HCT116 (cell line): ENCODE measurements around the gene FAM136A.

ENCODE experiments used
- ATF3 ChIP-seq: IDR thresholded peaks from 2 replicates; pipeline ENCODE4 v1.6.1; 2012
- CEBPB ChIP-seq: IDR thresholded peaks from 2 replicates; pipeline ENCODE4 v1.6.1; 2012; ENCODE audit warnings: low read depth
- EZH2 ChIP-seq: fragments of 200-600 bp; sonication (generic); IDR thresholded peaks from 2 replicates; pipeline ENCODE4 v1.6.1; 2017; ENCODE audit warnings: antibody characterized with exemption, mixed run types
- EZH2phosphoT487 ChIP-seq: fragments of 200-600 bp; IDR thresholded peaks from 2 replicates; pipeline ENCODE4 v1.6.1; 2018; ENCODE audit warnings: antibody characterized with exemption, borderline replicate concordance
- MAX ChIP-seq: IDR thresholded peaks from 2 replicates; pipeline ENCODE4 v1.6.1; 2012
- POLR2A ChIP-seq: IDR thresholded peaks from 2 replicates; pipeline ENCODE4 v1.7.0; 2011; ENCODE audit warnings: borderline replicate concordance; ENCODE audit not compliant: insufficient read depth, insufficient read length; ENCODE audit errors: extremely low read depth
- POLR2AphosphoS5 ChIP-seq: IDR thresholded peaks from 2 replicates; pipeline ENCODE4 v1.6.1; 2011; ENCODE audit warnings: mild to moderate bottlenecking, low read depth, low read length, moderate library complexity
- RAD21 ChIP-seq: IDR thresholded peaks from 2 replicates; pipeline ENCODE4 v1.6.1; 2012; ENCODE audit warnings: low read depth, mild to moderate bottlenecking
- SIN3A ChIP-seq: IDR thresholded peaks from 2 replicates; pipeline ENCODE4 v1.6.1; 2012; ENCODE audit warnings: low read depth
- SP1 ChIP-seq: IDR thresholded peaks from 2 replicates; pipeline ENCODE4 v1.6.1; 2012; ENCODE audit warnings: low read depth
- YY1 ChIP-seq: IDR thresholded peaks from 2 replicates; pipeline ENCODE4 v1.6.1; 2011; ENCODE audit warnings: low read length, low read depth, moderate library complexity, mild to moderate bottlenecking; ENCODE audit not compliant: insufficient replicate concordance; ENCODE audit errors: extremely low read depth
- ZNF274 ChIP-seq: fragments of 200-500 bp; sonication (Bioruptor generic); IDR thresholded peaks from 2 replicates; pipeline ENCODE4 v1.6.1; 2014; ENCODE audit warnings: mild to moderate bottlenecking, low read depth, low read length, inconsistent platforms
- TF ChIP-seq, protein P1 (sequence below), 3 experiments: fragments of 200-600 bp in 1 of 3; sonication (generic) in 1 of 3; IDR thresholded peaks in 2 of 3; conservative IDR thresholded peaks in 1 of 3; 2 replicates each; pipeline ENCODE4 v1.5.1; 2012 to 2017; ENCODE audit warnings: low read depth in 2 of 3, low read length in 2 of 3, antibody characterized with exemption in 1 of 3, borderline replicate concordance in 1 of 3, control low read depth in 1 of 3, mild to moderate bottlenecking in 1 of 3, mixed read lengths in 1 of 3, mixed run types in 1 of 3, moderate library complexity in 1 of 3; ENCODE audit not compliant: insufficient read depth in 1 of 3

- TF ChIP-seq, protein P1, sequence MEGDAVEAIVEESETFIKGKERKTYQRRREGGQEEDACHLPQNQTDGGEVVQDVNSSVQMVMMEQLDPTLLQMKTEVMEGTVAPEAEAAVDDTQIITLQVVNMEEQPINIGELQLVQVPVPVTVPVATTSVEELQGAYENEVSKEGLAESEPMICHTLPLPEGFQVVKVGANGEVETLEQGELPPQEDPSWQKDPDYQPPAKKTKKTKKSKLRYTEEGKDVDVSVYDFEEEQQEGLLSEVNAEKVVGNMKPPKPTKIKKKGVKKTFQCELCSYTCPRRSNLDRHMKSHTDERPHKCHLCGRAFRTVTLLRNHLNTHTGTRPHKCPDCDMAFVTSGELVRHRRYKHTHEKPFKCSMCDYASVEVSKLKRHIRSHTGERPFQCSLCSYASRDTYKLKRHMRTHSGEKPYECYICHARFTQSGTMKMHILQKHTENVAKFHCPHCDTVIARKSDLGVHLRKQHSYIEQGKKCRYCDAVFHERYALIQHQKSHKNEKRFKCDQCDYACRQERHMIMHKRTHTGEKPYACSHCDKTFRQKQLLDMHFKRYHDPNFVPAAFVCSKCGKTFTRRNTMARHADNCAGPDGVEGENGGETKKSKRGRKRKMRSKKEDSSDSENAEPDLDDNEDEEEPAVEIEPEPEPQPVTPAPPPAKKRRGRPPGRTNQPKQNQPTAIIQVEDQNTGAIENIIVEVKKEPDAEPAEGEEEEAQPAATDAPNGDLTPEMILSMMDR (IDR thresholded peaks at IDR 0.05 in 2 of 3, conservative IDR thresholded peaks at IDR 0.05 in 1 of 3; ENCODE audit: borderline replicate concordance in 1 of 3, insufficient read depth in 1 of 3, low read depth in 2 of 3, low read length in 2 of 3), result no peak
- TF ChIP-seq POLR2A (no peak), EZH2 (no peak), MAX (no peak), POLR2AphosphoS5 (no peak), ZNF274 (no peak), EZH2phosphoT487 (no peak), ATF3 (no peak), SP1 (no peak), CEBPB (no peak), YY1 (no peak), RAD21 (no peak), SIN3A (no peak)
Measured at GRCh38 chr2:70304498-70304897, 2.6 kb upstream of the FAM136A start.
